Spleen (tissue), 11 donors: ENCODE data around the gene OGFR. TPM values are rescaled to one million over a fixed set of nuclear protein-coding genes. Genes with fewer than 3 reads are reported as not detected.

Experiments used
- DNase-seq: peaks from one replicate; pipeline ENCODE4 v3.0.0-alpha.2; 2020
- H3K27ac ChIP-seq, 8 donors: fragments of 200-600 bp; sonication (generic) in 7 of 8; 1 replicate in 4 of 8; 2 replicates in 4 of 8; pipeline versions ENCODE4 v1.5.0 to v1.8.0; 2016 to 2021; ENCODE audit warnings: inconsistent platforms in 4 of 8, mild to moderate bottlenecking in 4 of 8, moderate library complexity in 1 of 8
- H3K27me3 ChIP-seq, 7 donors: fragments of 200-600 bp; sonication (generic) in 6 of 7; replicated peaks in 1 of 7; 1 replicate in 4 of 7; 2 replicates in 3 of 7; pipeline versions ENCODE4 v1.5.0 to v1.8.0; 2016 to 2021; ENCODE audit warnings: inconsistent platforms in 3 of 7, mild to moderate bottlenecking in 1 of 7
- H3K36me3 ChIP-seq, 6 donors: fragments of 200-600 bp; sonication (generic) in 5 of 6; 1 replicate in 4 of 6; 2 replicates in 2 of 6; pipeline versions ENCODE4 v1.5.0 to v1.8.0; 2016 to 2021; ENCODE audit warnings: inconsistent platforms in 2 of 6
- H3K4me1 ChIP-seq, 6 donors: fragments of 200-600 bp; sonication (generic) in 5 of 6; 1 replicate in 3 of 6; 2 replicates in 3 of 6; pipeline versions ENCODE4 v1.5.0 to v1.8.0; 2016 to 2021; ENCODE audit warnings: inconsistent platforms in 3 of 6
- H3K4me3 ChIP-seq, 8 donors: fragments of 200-600 bp; sonication (generic) in 7 of 8; 1 replicate in 4 of 8; 2 replicates in 4 of 8; pipeline versions ENCODE4 v1.5.0 to v1.8.0; 2016 to 2021; ENCODE audit warnings: inconsistent platforms in 4 of 8, mild to moderate bottlenecking in 4 of 8, moderate library complexity in 2 of 8
- H3K9me3 ChIP-seq, 8 donors: fragments of 200-600 bp; sonication (generic) in 7 of 8; 1 replicate in 4 of 8; 2 replicates in 4 of 8; pipeline versions ENCODE4 v1.5.0 to v1.8.0; 2016 to 2021; ENCODE audit warnings: inconsistent platforms in 4 of 8
- POLR2A ChIP-seq, 3 donors: fragments of 450-650 bp; IDR thresholded peaks; one replicate each; pipeline ENCODE4 v1.5.1; 2017; ENCODE audit warnings: antibody characterized with exemption in 3 of 3, mild to moderate bottlenecking in 1 of 3
- POLR2AphosphoS5 ChIP-seq, 3 donors: sonication (generic); formaldehyde crosslinking; IDR thresholded peaks; one replicate each; pipeline ENCODE4 v1.5.1; 2017; ENCODE audit warnings: antibody characterized with exemption in 3 of 3
- WGBS, 5 donors: extraction: QIAGEN DNeasy Blood & Tissue Kit in 3 of 5; methylation state at CpG; one replicate each; pipeline versions ENCODE4 v1.1.5 to v1.1.7; 2013 to 2018; 5-methylcytosine and 5-hydroxymethylcytosine counted together
- intact Hi-C: fragments of 100-400 bp; cut with DNase I; formaldehyde crosslinking; loops from one replicate; pipeline ENCODE4 v1.15.0; 2023; ENCODE audit warnings: low total_unique reads
- polyA plus RNA-seq, 3 donors: library from polyadenylated mRNA; stranded (reverse); fragments of 200-250 nt; gene quantifications; one replicate each; pipeline ENCODE4 v1.2.1, GENCODE V29; 2013
- total RNA-seq, 7 donors: library from RNA; depleted of rRNA in 3 of 7; stranded (reverse); fragments of >200 nt in 3 of 7; fragmentation: NEBNext Ultra II Directional in 4 of 7; extraction: Animal tissue kit (Norgen Biotek cat#: 25700) in 4 of 7; gene quantifications; one replicate each; pipeline versions ENCODE4 v1.1.0 to v1.2.1, GENCODE V29; 2016 to 2021
- TF ChIP-seq, protein P1 (sequence below), 11 experiments: fragments of 200-600 bp in 7 of 11; fragments of 450-650 bp in 4 of 11; sonication (generic) in 4 of 11; IDR thresholded peaks in 8 of 11; conservative IDR thresholded peaks in 3 of 11; 1 replicate in 7 of 11; 2 replicates in 4 of 11; pipeline versions ENCODE4 v1.4.0 to v1.8.0; 2016 to 2021; ENCODE audit warnings: antibody characterized with exemption in 11 of 11, inconsistent platforms in 4 of 11, mild to moderate bottlenecking in 1 of 11
- donor health status: healthy with polysubstance abuse.
- donor health status: DM: no; HTN: no; CAD: no; lungs with moderate emphysema.
- donor health status: DM: no; HTN: no; CAD: no.
- donor health status: Bipolar disorder and iron deficiency.
- donor health status: healthy.
- donor health status: DM: no; HTN: no; CAD: no.
- donor health status: DM: yes; HTN: yes; CAD: no.

OGFR gene
- total and polyA plus RNA-seq, 10 donors = 46.0 to 127 (median 78.2) TPM

DNA sequence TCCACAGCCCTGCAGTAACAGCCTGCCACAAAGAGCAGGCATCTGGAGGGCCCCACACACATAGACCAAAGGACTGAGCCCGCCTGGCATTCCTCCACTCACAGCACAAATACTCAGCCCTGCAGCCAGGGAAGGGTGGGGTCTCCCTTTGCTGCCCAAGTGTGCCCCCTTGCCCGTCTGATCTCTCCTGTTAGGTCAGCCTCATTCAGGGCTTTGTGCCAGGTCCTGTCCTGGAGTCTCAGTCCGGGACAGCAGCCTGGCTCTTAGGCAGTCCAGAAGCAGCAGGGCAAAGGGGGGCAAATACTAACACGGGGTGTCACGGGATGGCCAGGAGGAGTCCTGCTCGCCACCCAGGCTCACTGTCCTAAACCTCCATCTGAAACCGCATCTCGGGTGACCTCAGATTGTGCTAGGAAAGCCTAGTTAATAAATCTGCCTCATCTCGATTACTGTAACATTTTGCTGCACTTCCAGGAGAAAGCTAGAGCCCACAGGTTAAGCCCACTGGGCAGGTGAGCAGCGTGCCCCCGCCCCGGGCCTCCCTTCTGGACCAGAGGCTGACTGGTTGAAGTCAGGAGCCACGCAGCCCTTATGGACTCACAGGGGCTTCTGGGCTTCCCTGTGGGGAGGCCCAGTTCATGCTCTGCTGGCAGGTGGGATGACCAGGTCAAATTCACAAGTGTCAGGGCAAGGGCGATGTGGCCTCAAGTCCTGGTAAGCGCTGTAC lies 3.2 kb upstream of the OGFR start:
- intact Hi-C loops = no loop called here
- DNase-seq = no peak

DNA sequence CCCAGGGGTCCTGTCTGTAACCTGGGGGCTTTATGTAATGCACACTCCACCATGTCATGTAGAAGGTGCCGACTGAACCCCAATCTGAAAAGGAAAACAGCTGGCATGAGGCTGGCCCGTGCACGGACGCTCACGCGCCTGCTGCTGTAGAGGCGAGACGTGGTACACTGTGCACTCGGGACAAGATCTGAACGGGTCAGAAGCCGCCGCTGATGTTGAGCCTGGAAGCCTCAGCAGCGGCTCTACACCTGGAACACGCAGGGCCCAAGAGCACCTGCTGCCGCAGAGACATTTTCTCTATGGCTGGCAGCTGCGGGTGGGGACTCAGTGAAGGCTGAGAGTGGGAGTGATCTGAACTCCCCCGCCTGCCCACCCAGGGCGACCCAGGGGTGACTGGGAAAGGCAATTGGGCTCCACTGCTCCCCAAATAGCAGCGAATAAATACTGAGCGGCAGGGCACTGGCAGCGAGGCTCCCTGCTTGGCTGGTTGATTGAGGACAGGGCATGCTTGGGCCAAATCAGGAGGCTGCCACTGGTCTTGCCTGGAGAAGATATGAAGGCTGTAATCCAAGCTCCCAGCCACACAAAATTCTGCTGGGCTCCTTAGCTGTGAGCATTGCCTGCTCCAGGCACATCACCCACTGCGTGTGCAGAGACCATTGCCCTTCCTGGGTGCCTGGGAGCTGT lies 2.5 kb upstream of the OGFR start:
- intact Hi-C loops = no loop called here
- no peaks in the 10 kb centered on the region for H3K9me3 ChIP-seq
- TF ChIP-seq POLR2A (IDR thresholded peaks at IDR 0.05) (no peak), POLR2AphosphoS5 (IDR thresholded peaks at IDR 0.05) (peak in 1 of 3 donors; percentile 42)
- WGBS, 5 donors = 87 to 92% (median 90%) methylated on average over 22 of the region's 22 CpGs
- H3K4me3 ChIP-seq = no peak overlapping the region
- no peaks in the 10 kb centered on the region for H3K27me3 ChIP-seq
- H3K27ac ChIP-seq = no peak overlapping the region
- peaks cover 23 to 62% (median 41%) of the 10 kb centered on the region in 6 donors for H3K4me1 ChIP-seq
- no peak for DNase-seq
- H3K36me3 ChIP-seq = peaks cover 0 to 49% (median 38%) of the 10 kb centered on the region in 6 donors

More for the DNA sequence above, 3.2 kb upstream of the OGFR start:
- H3K36me3 ChIP-seq = peaks cover 0 to 42% (median 38%) of the 10 kb centered on the region in 6 donors
- H3K4me1 ChIP-seq = peaks cover 18 to 58% (median 37%) of the 10 kb centered on the region in 6 donors
- H3K27ac ChIP-seq = no peak overlapping the region
- H3K27me3 ChIP-seq = no peaks in the 10 kb centered on the region
- WGBS, 5 donors = 89 to 94% (median 92%) methylated on average over 12 to 15 of the region's 15 CpGs
- H3K9me3 ChIP-seq = no peaks in the 10 kb centered on the region
- no peak overlapping the region for H3K4me3 ChIP-seq
- TF ChIP-seq POLR2AphosphoS5 (IDR thresholded peaks at IDR 0.05) (peak in 1 of 3 donors; percentile 3), POLR2A (IDR thresholded peaks at IDR 0.05) (no peak)
- TF ChIP-seq, protein P1, sequence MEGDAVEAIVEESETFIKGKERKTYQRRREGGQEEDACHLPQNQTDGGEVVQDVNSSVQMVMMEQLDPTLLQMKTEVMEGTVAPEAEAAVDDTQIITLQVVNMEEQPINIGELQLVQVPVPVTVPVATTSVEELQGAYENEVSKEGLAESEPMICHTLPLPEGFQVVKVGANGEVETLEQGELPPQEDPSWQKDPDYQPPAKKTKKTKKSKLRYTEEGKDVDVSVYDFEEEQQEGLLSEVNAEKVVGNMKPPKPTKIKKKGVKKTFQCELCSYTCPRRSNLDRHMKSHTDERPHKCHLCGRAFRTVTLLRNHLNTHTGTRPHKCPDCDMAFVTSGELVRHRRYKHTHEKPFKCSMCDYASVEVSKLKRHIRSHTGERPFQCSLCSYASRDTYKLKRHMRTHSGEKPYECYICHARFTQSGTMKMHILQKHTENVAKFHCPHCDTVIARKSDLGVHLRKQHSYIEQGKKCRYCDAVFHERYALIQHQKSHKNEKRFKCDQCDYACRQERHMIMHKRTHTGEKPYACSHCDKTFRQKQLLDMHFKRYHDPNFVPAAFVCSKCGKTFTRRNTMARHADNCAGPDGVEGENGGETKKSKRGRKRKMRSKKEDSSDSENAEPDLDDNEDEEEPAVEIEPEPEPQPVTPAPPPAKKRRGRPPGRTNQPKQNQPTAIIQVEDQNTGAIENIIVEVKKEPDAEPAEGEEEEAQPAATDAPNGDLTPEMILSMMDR (IDR thresholded peaks at IDR 0.05 in 8 of 11, conservative IDR thresholded peaks at IDR 0.05 in 3 of 11) = no peak

DNA sequence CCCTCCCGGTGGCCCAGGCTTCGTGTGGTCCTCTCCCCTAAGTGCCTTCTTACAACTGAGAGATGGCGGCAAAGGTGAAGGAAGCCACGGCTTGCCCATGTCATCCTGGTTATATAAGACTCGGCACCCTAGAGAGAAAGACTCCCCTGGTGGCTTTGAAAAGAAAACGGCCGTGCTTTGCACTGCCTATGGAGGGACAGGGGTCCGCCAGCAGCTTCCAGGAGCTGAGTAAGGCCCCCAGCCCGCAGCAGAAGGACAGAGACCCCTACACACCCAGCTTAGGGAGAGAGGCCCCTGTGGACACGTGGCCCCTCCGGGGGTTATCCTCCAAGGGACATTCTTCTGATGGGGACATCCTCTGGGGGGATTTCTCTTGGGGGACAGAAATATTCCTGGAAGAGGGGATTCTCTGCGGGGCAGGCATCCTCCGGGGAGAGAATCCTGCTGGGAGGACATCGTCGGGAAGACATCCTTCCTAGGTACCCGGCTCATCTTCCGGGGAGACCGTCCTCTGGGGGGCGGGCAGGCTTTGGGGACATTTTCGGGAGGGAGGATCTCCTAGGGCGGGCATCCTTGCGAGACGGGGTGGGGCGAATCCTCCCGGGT lies 511 bp upstream of the OGFR start:
- H3K4me3 ChIP-seq = peak overlapping the region; percentile 75 to 99 (median 94)
- H3K27ac ChIP-seq = peak overlapping the region; percentile 89 to 98 (median 94)
- no peaks in the 10 kb centered on the region for H3K9me3 ChIP-seq
- no peaks in the 10 kb centered on the region for H3K27me3 ChIP-seq
- H3K4me1 ChIP-seq = peaks cover 20 to 63% (median 47%) of the 10 kb centered on the region in 6 donors
- TF ChIP-seq POLR2AphosphoS5 (IDR thresholded peaks at IDR 0.05) (no peak), POLR2A (IDR thresholded peaks at IDR 0.05) (no peak)
- TF ChIP-seq, protein P1 (IDR thresholded peaks at IDR 0.05 in 8 of 11, conservative IDR thresholded peaks at IDR 0.05 in 3 of 11) = peak in 2 of 11 experiments; percentile 7 to 16
- DNase-seq = peak; percentile 89
- peaks cover 5 to 54% (median 45%) of the 10 kb centered on the region in 6 donors for H3K36me3 ChIP-seq
- intact Hi-C loops = no loop called here
- WGBS, 5 donors = 8 to 15% (median 12%) methylated on average over 17 to 25 of the region's 25 CpGs

DNA sequence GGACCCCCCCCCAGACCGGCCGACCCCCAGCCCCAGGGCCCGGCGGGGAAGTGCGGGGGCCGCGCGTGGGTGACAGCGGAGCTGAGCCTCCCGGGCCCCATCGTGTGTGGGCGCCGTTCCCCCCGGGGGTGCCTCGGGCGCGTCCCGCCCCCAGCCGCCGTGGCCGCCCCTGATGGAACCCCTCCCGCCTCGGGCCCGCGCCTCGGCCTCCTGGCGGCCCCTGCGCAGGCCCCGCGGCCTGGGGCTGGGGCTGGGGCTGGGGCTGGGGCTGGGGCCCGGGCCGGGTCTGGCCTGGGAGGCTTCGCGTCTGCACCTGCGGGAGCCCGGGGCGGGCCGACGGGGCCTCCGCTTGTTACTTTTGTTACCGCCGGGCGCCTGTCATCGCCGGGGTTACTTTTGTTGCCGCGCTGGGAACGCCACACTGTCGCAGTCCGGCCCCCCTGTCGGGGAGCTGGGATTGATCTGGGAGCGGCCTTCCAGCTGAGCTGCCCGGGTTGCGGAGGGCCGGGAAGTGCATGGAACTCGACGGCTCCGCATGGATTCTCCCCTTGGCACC lies 598 bp downstream of the OGFR start:
- Histone ChIP-seq H3K27ac (peak overlapping the region; percentile 89 to 98 (median 94)), H3K4me1 (peaks cover 20 to 69% (median 47%) of the 10 kb centered on the region in 6 donors), H3K27me3 (no peaks in the 10 kb centered on the region), H3K9me3 (no peaks in the 10 kb centered on the region), H3K4me3 (peak overlapping the region; percentile 75 to 99 (median 94)), H3K36me3 (peaks cover 5 to 54% (median 45%) of the 10 kb centered on the region in 6 donors)
- WGBS, 5 donors = 0 to 1% (median 0%) methylated on average over 7 to 58 of the region's 58 CpGs
- TF ChIP-seq, protein P1 (IDR thresholded peaks at IDR 0.05 in 8 of 11, conservative IDR thresholded peaks at IDR 0.05 in 3 of 11) = peak in 1 of 11 experiments; percentile 28
- no peak for TF ChIP-seq POLR2AphosphoS5 (IDR thresholded peaks at IDR 0.05)
- TF ChIP-seq POLR2A (IDR thresholded peaks at IDR 0.05) = no peak
- intact Hi-C loops = no loop called here
- peak; percentile 90 for DNase-seq
